ENCODE data around the gene ABCD3. TPM values are rescaled to one million over a fixed set of nuclear protein-coding genes. Genes with fewer than 3 reads are reported as not detected.

Gene ABCD3
- total and polyA plus RNA-seq, 2 of the 4 experiments (the other 2 are of a cell fraction) = 13.6 to 32.6 TPM

GRCh38 chr1:94486990-94487389 is 68.8 kb downstream of the ABCD3 start:
- no peak overlapping the region for H2BK5ac ChIP-seq (ENCODE audit: low read depth, low read length, poor library complexity, severe bottlenecking)
- H3K9me3 ChIP-seq (ENCODE audit: control insufficient read depth, insufficient read depth, low read length) = no peaks in the 10 kb centered on the region
- TF ChIP-seq BHLHE40 (IDR thresholded peaks at IDR 0.05; ENCODE audit: low read depth, low read length) = no peak
- TF ChIP-seq CHD1 (IDR thresholded peaks at IDR 0.05; ENCODE audit: low read depth, low read length) = no peak
- no peak for TF ChIP-seq NFE2L2 (IDR thresholded peaks at IDR 0.05; ENCODE audit: low read depth, low read length)
- TF ChIP-seq MAFK (IDR thresholded peaks at IDR 0.05; ENCODE audit: low read depth, low read length) = no peak
- TF ChIP-seq USF2 (IDR thresholded peaks at IDR 0.05; ENCODE audit: low read depth, low read length) = no peak
- TF ChIP-seq SMC3 (IDR thresholded peaks at IDR 0.05; ENCODE audit: low read depth, low read length) = no peak
- TF ChIP-seq RAD21 (IDR thresholded peaks at IDR 0.05; ENCODE audit: low read length) = no peak
- no peak for TF ChIP-seq FOS (IDR thresholded peaks at IDR 0.05; ENCODE audit: low read depth, low read length)
- TF ChIP-seq, protein P1, sequence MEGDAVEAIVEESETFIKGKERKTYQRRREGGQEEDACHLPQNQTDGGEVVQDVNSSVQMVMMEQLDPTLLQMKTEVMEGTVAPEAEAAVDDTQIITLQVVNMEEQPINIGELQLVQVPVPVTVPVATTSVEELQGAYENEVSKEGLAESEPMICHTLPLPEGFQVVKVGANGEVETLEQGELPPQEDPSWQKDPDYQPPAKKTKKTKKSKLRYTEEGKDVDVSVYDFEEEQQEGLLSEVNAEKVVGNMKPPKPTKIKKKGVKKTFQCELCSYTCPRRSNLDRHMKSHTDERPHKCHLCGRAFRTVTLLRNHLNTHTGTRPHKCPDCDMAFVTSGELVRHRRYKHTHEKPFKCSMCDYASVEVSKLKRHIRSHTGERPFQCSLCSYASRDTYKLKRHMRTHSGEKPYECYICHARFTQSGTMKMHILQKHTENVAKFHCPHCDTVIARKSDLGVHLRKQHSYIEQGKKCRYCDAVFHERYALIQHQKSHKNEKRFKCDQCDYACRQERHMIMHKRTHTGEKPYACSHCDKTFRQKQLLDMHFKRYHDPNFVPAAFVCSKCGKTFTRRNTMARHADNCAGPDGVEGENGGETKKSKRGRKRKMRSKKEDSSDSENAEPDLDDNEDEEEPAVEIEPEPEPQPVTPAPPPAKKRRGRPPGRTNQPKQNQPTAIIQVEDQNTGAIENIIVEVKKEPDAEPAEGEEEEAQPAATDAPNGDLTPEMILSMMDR (conservative IDR thresholded peaks at IDR 0.05; ENCODE audit: low read depth, low read length) = no peak
- TF ChIP-seq ELK1 (IDR thresholded peaks at IDR 0.05; ENCODE audit: borderline replicate concordance, low read depth, low read length) = no peak
- H4K20me1 ChIP-seq (ENCODE audit: insufficient read depth, low read length) = no peaks in the 10 kb centered on the region
- H4K91ac ChIP-seq (ENCODE audit: insufficient read depth, low read depth, low read length) = no peak overlapping the region
- DNase-seq (no peak), ATAC-seq (ENCODE audit: low read depth) (no peak)
- in situ Hi-C loops (cut with MboI; ENCODE audit: low sequenced_read_pairs) (no loop called here), dilution Hi-C loops (cut with HindIII; ENCODE audit: low sequenced_read_pairs, unreplicated experiment) (no loop called here), intact Hi-C loops (cut with micrococcal nuclease) (no loop called here)
- no peak overlapping the region for H4K8ac ChIP-seq (ENCODE audit: low read depth in 2 of 2, low read length in 2 of 2)
- H3K23ac ChIP-seq (ENCODE audit: low read depth, low read length) = no peak overlapping the region
- 100% methylated on average over 1 of the region's 5 CpGs; no CpG with 5 or more reads in 1 of the 2 experiments for WGBS, 2 experiments (ENCODE audit: extremely low coverage in 2 of 2, insufficient read length in 1 of 2)
- no peak overlapping the region for H3K56ac ChIP-seq (ENCODE audit: extremely low read depth, insufficient read depth, low read length)
- no peak overlapping the region for H2BK120ac ChIP-seq (ENCODE audit: low read depth, low read length)
- H3K4me1 ChIP-seq (ENCODE audit: control insufficient read depth, insufficient read depth, low read length) = no peaks in the 10 kb centered on the region
- no peak overlapping the region for H4K5ac ChIP-seq (ENCODE audit: low read depth, low read length)
- H3K14ac ChIP-seq (replicated peaks; ENCODE audit: low read depth, low read length) = no peak overlapping the region
- H3K36me3 ChIP-seq (ENCODE audit: control insufficient read depth, insufficient read depth, low read length) = peaks cover 4% of the 10 kb centered on the region
- POLR2A ChIA-PET (ENCODE audit: unreplicated experiment) = no interaction called here
- no peak overlapping the region for H2AFZ ChIP-seq (replicated peaks; ENCODE audit: low read length, poor library complexity)
- H3K27me3 ChIP-seq (ENCODE audit: control insufficient read depth, insufficient read depth, low read length) = no peaks in the 10 kb centered on the region
- no peaks in the 10 kb centered on the region for H3K9me1 ChIP-seq (ENCODE audit: insufficient read depth, low read length)
- H3K9ac ChIP-seq (ENCODE audit: low read depth, low read length) = no peak overlapping the region
- H3K4me2 ChIP-seq (ENCODE audit: low read depth, low read length) = no peak overlapping the region
- no TSS peak for BruUV-seq (replicated peaks)
- CTCF ChIA-PET = interaction anchor here (0.6 to 1.1 kb wide), 2 partner anchors 16 to 319 kb away, joined by 3 read pairs; no protein-coding TSS in a partner anchor
- no peak overlapping the region for H3K4me3 ChIP-seq (ENCODE audit: insufficient read depth, low read depth, low read length)
- no peak overlapping the region for H2AK5ac ChIP-seq (ENCODE audit: low read depth, low read length)
- H2AK9ac ChIP-seq (replicated peaks; ENCODE audit: low read depth, low read length, poor library complexity) = no peak overlapping the region
- no peaks in the 10 kb centered on the region; a peak in 1 of 4 replicates for H3K79me1 ChIP-seq (ENCODE audit: low read depth in 1 of 2, low read length in 2 of 2)
- H3K4ac ChIP-seq (ENCODE audit: low read depth, low read length) = no peak overlapping the region
- no peak overlapping the region for H3K27ac ChIP-seq (ENCODE audit: insufficient read depth, low read length)
- no peak overlapping the region for H3K18ac ChIP-seq (ENCODE audit: low read depth, low read length)
- no peak overlapping the region for H2BK20ac ChIP-seq (ENCODE audit: low read depth, low read length)
- no peak overlapping the region for H2BK15ac ChIP-seq (ENCODE audit: low read depth, low read length)
